Esophagus squamous epithelium (tissue), 5 donors: ENCODE measurements around the gene TMOD1. TPM values are rescaled to one million over a fixed set of nuclear protein-coding genes. Genes with fewer than 3 reads are reported as not detected.
A peak's percentile ranks its signal among the peaks of the same experiment; 100 is the strongest.

ENCODE experiments used
- DNase-seq: peaks from one replicate; lab custom pipeline; 2025; lab: John Stamatoyannopoulos, UW
- H3K27ac ChIP-seq, 4 donors: fragments of 200-600 bp; sonication (generic); one replicate each; pipeline ENCODE4 v1.5.1; 2016 to 2019; ENCODE audit warnings: mild to moderate bottlenecking in 1 of 4
- H3K27me3 ChIP-seq, 4 donors: fragments of 200-600 bp; sonication (generic); 1 replicate in 3 of 4; 2 replicates in 1 of 4; pipeline versions ENCODE4 v1.5.1 to v1.6.0; 2017 to 2021; ENCODE audit warnings: antibody characterized with exemption in 1 of 4
- H3K36me3 ChIP-seq, 3 donors: fragments of 200-600 bp; sonication (generic); one replicate each; pipeline ENCODE4 v1.5.1; 2016 to 2019
- H3K4me1 ChIP-seq, 3 donors: fragments of 200-600 bp; sonication (generic); one replicate each; pipeline ENCODE4 v1.5.1; 2017 to 2019
- H3K4me3 ChIP-seq, 4 donors: fragments of 200-600 bp; sonication (generic); 1 replicate in 3 of 4; 2 replicates in 1 of 4; pipeline ENCODE4 v1.5.1; 2016 to 2019; ENCODE audit warnings: mild to moderate bottlenecking in 2 of 4, moderate library complexity in 1 of 4
- H3K9me3 ChIP-seq, 3 donors: fragments of 200-600 bp; sonication (generic); one replicate each; pipeline ENCODE4 v1.5.1; 2016 to 2019
- CTCF ChIP-seq, 6 experiments: fragments of 450-650 bp in 4 of 6; fragments of 200-600 bp in 2 of 6; sonication (generic) in 2 of 6; IDR thresholded peaks; one replicate each; pipeline ENCODE4 v1.5.1; 2016 to 2019; ENCODE audit warnings: antibody characterized with exemption in 6 of 6, mild to moderate bottlenecking in 4 of 6, moderate library complexity in 4 of 6
- POLR2A ChIP-seq, 4 donors: fragments of 450-650 bp; IDR thresholded peaks; one replicate each; pipeline ENCODE4 v1.6.1; 2017; ENCODE audit warnings: antibody characterized with exemption in 4 of 4, mild to moderate bottlenecking in 4 of 4, moderate library complexity in 3 of 4
- WGBS, 2 donors: methylation state at CpG; one replicate each; pipeline ENCODE4 v1.1.5; 2018; 5-methylcytosine and 5-hydroxymethylcytosine counted together
- intact Hi-C: fragments of 100-400 bp; cut with DNase I; formaldehyde crosslinking; loops from one replicate; pipeline ENCODE4 v1.15.0; 2022
- total RNA-seq, 4 donors: library from RNA; depleted of rRNA; stranded (reverse); fragments of >200 nt; gene quantifications; one replicate each; pipeline ENCODE4 v1.1.0, GENCODE V29; 2016
- donor health status: DM: yes; HTN: yes; CAD: no.

The TMOD1 gene
- total RNA-seq, 4 donors from 2014 or later = 0.15 to 13.4 (median 2.4) TPM

DNA sequence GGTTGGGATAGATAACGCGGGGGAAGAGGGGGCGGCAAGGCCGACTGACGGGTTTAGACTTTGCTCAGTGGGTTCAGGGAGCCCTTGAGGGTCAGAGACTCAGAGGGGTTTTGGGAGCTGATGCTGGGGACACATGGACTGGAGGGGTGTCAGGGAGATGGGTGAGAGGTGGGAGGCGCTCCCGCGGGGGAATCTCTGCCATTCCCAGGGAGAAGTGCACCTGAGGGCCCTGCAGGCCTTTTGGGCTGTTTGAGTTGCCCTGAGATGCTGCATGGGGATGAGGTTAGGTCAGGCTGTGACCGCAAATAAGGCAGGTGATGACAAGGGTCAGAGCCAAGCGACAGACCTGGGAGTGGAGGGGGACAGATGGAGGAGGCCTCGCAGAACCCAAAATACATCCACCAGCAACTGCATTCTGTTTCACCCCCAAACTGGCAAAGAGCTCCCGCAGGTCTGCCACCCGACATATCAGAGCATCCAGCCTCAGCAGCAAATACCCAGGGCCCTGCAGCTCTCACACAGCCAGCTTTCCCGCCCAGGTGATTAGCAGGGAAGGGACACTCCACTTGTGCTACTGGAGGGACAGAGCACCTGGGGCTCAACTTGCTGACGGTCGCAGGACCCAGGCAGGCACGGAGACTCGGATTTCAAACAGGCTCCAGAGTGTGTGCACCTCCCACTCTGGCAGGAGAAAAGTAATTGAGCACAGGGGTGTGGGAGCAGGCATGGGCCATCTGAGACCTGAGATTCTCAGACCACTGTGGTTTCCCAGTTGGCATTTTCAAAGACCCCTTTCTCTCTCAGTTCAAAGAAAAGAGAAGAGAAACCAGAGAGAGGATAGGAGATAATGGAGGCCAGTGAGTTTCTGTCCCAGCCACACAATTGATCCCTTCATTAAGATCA lies 26.4 kb downstream of the TMOD1 start:
- no peak overlapping the region for H3K4me3 ChIP-seq
- H3K27ac ChIP-seq = peak overlapping the region; percentile 38 to 85 (median 67)
- peaks cover 0 to 5% (median 0%) of the 10 kb centered on the region in 4 donors for H3K27me3 ChIP-seq
- WGBS, 2 donors = 72 to 86% methylated on average over 10 to 13 of the region's 18 CpGs
- H3K9me3 ChIP-seq = no peaks in the 10 kb centered on the region
- peaks cover 0 to 34% (median 17%) of the 10 kb centered on the region in 3 donors for H3K4me1 ChIP-seq
- TF ChIP-seq POLR2A (IDR thresholded peaks at IDR 0.05) (no peak), CTCF (IDR thresholded peaks at IDR 0.05) (no peak)
- intact Hi-C loops = no loop called here
- peaks cover 0 to 7% (median 0%) of the 10 kb centered on the region in 3 donors for H3K36me3 ChIP-seq
- DNase-seq = no peak

- Histone ChIP-seq H3K9me3 (no peaks in the 10 kb centered on the region), H3K4me1 (peaks cover 0 to 34% (median 17%) of the 10 kb centered on the region in 3 donors), H3K36me3 (peaks cover 0 to 7% (median 0%) of the 10 kb centered on the region in 3 donors), H3K27ac (peak overlapping the region; percentile 38 to 85 (median 67)), H3K4me3 (no peak overlapping the region), H3K27me3 (peaks cover 0 to 4% (median 0%) of the 10 kb centered on the region in 4 donors)
- DNase-seq = no peak
- WGBS, 2 donors = 66 to 68% methylated on average over 5 to 8 of the region's 8 CpGs
- TF ChIP-seq CTCF (IDR thresholded peaks at IDR 0.05) = no peak
- no peak for TF ChIP-seq POLR2A (IDR thresholded peaks at IDR 0.05)
- intact Hi-C loops = no loop called here
Measured at GRCh38 chr9:97528529-97529230, 27.2 kb downstream of the TMOD1 start.

DNA sequence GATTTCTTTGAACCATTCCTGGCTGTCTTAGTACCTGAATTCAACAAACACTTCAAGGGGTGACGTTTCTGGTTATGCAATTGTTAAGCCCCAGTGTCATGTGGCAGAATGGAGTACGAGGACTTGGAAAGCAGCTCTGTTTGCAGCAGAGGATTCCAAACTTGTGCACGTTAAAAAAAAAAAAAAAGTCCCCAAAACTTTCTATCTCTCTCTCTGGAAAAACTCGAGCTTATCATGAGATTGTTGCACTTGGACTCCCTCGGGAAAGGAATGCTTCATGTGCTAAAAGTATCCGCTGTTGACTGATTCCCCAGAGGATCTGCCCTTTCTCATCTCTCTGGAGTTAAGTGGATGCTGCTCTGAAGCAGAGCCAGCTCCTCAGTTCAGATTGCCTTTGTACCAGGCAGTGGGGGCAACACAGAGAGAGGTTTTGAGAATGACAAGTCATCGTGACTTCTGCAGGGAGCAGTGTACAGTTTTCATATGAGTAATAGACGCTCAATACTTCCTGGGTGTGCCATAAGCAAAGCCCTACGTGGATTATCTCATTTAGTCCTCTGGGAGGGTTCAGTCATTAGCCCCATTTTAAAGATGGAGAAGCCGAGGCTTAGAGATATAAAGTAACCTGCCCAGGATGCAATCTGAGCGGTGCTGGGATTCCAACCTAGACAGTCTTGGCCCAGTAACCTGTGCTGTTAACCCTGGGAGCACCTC lies 28.1 kb downstream of the TMOD1 start:
- TF ChIP-seq CTCF (IDR thresholded peaks at IDR 0.05) = no peak
- TF ChIP-seq POLR2A (IDR thresholded peaks at IDR 0.05) = no peak
- whole genome bisulfite sequencing, 2 donors = 39 to 42% methylated on average over 11 of the region's 11 CpGs
- H3K27ac ChIP-seq = peak overlapping the region in 3 of 4 donors; percentile 60 to 85 (median 74)
- H3K36me3 ChIP-seq = peaks cover 0 to 7% (median 0%) of the 10 kb centered on the region in 3 donors
- DNase-seq = no peak
- no peak overlapping the region for H3K4me3 ChIP-seq
- H3K9me3 ChIP-seq = no peaks in the 10 kb centered on the region
- intact Hi-C loops = no loop called here
- no peaks in the 10 kb centered on the region for H3K27me3 ChIP-seq
- peaks cover 0 to 34% (median 17%) of the 10 kb centered on the region in 3 donors for H3K4me1 ChIP-seq

GRCh38 chr9:97531888-97532376 lies 30.5 kb downstream of the TMOD1 start:
- peak overlapping the region in 3 of 4 donors; percentile 70 to 73 (median 71) for H3K27ac ChIP-seq

More at GRCh38 chr9:97531888-97532376, 30.5 kb downstream of the TMOD1 start:
- no peaks in the 10 kb centered on the region for H3K27me3 ChIP-seq
- no peaks in the 10 kb centered on the region for H3K36me3 ChIP-seq
- 47 to 64% methylated on average over 6 to 7 of the region's 9 CpGs for WGBS, 2 donors
- intact Hi-C loops = no loop called here
- no peaks in the 10 kb centered on the region for H3K9me3 ChIP-seq
- TF ChIP-seq CTCF (IDR thresholded peaks at IDR 0.05) (no peak), POLR2A (IDR thresholded peaks at IDR 0.05) (no peak)
- no peak for DNase-seq
- H3K4me3 ChIP-seq = no peak overlapping the region
- peaks cover 0 to 34% (median 17%) of the 10 kb centered on the region in 3 donors for H3K4me1 ChIP-seq
